ENCODE results near the gene SLF2.
A peak's percentile ranks its signal among the peaks of the same experiment; 100 is the strongest.

Gene SLF2

GRCh38 chr10:100982916-100983830, 70.4 kb downstream of the SLF2 start:
- no peak for DNase-seq

GRCh38 chr10:100983868-100984671, 71.3 kb downstream of the SLF2 start:
- DNase-seq = no peak

DNA sequence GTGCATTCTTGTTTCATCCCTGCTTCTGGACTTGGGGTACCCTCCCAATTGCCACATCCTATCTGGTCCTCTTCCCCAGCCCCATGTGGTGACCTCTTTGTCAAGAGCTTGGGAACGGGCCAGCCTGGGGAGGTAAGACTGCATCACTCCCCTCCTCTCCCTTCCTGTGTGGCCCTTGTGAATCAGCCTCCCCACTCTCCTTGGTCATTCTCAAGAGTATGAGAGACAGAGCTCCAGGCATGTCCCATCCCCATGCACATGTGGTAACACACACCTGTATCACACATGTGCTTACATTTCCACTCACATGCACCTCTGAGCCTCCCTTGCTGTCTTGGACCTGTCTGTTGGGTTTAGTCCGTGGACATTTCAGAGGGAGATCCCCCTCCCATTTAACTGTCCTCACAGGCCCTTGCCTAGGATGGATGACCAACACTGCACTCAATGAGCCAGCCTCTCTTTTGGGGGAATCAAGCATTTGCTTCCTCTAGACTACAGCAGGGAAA, 72.0 kb downstream of the SLF2 start:
- no peak for DNase-seq

GRCh38 chr10:100985336-100985735, 72.6 kb downstream of the SLF2 start:
- no peak for DNase-seq

GRCh38 chr10:100986623-100986951, 73.8 kb downstream of the SLF2 start:
- no peak for DNase-seq

GRCh38 chr10:100986952-100987684, 74.4 kb downstream of the SLF2 start, which contains the start of the genes MRPL43 and TWNK:
MRPL43 (minus strand) TSS chr10:100987497; CDS start chr10:100987443, 54 bp downstream.
TWNK (plus strand) TSS chr10:100987543; CDS start chr10:100988211, 668 bp downstream.
- DNase-seq = peak; percentile 81

DNA sequence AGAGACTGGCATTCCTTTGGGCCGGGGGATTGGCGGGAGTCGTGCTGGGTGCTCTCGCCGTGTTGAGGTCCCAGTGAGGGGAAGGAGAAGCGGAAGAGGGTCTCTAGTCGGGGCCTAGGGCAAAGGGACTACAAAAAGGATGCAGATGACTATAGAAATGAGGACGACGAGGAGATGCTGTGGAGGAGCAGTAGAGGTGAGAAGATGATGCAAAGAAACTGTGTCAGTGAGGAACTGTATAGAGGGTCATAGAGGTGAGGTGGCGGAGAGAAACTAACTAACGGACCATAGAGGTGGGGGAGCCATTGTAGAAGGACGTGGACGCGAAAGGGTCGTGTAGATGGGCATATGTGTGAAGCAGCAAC, 74.9 kb downstream of the SLF2 start:
- no peak for DNase-seq

DNA sequence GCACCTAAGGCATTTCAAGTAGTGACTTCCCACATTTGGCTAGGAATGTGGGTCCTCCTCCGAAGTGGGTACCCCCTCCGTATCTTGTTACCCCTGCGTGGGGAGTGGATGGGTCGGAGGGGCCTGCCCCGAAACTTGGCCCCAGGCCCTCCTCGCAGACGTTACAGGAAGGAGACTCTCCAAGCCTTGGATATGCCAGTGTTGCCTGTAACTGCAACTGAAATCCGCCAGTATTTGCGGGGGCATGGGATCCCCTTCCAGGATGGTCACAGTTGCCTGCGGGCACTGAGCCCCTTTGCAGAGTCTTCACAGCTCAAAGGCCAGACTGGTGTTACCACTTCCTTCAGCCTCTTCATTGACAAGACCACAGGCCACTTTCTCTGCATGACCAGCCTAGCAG, 75.4 kb downstream of the SLF2 start:
- DNase-seq = no peak

DNA sequence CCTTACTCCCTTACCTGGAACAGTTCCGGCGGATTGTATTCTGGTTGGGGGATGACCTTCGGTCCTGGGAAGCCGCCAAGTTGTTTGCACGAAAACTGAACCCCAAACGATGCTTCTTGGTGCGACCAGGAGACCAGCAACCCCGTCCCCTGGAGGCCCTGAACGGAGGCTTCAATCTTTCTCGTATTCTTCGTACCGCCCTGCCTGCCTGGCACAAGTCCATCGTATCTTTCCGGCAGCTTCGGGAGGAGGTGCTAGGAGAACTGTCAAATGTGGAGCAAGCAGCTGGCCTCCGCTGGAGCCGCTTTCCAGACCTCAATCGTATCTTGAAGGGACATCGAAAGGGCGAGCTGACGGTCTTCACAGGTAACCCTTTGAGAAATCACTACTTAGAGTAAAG, 76.3 kb downstream of the SLF2 start:
- DNase-seq = no peak

DNA sequence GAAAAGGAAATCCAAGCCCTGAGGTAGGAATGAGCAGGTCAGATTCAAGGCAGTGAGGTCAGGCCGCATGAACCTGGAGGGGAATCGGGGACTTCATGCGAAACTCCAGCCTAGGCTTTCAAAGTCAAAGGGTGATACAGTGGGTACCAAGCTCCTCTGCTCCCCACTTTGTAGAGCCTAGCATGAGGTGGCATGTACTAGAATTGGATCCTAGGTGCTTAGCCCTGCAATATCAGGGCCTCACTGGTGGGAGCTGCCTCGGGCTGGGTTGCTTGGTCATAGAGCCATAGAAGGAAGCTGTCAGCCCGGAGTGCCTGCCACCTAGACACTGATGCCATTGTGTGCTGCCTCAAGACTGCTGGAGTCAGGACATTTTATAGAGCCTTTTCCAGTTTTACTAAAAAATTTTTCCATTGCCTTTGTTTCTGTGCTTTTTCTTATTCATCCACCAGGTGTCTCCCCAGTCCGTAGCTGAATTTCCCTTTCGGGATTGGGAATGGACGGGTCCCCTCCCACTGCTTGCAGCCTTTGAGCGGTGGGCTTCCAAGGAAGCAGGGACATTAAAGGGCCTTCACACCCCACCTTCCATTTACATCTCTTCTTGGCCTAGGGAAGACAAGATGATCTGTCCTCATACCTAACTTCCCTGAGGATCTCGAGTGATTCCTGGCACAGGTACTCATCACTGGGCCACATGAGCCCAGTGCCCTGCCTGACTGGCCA, 81.4 kb downstream of the SLF2 start:
- no peak for DNase-seq

- no peak for DNase-seq
Measured at GRCh38 chr10:100995181-100995580, 82.4 kb downstream of the SLF2 start.

- DNase-seq = peak; percentile 25
Measured at GRCh38 chr10:100996678-100997359, 84.1 kb downstream of the SLF2 start.

- peak; percentile 65 for DNase-seq
Measured at GRCh38 chr10:100997360-100998182, 84.8 kb downstream of the SLF2 start.

DNA sequence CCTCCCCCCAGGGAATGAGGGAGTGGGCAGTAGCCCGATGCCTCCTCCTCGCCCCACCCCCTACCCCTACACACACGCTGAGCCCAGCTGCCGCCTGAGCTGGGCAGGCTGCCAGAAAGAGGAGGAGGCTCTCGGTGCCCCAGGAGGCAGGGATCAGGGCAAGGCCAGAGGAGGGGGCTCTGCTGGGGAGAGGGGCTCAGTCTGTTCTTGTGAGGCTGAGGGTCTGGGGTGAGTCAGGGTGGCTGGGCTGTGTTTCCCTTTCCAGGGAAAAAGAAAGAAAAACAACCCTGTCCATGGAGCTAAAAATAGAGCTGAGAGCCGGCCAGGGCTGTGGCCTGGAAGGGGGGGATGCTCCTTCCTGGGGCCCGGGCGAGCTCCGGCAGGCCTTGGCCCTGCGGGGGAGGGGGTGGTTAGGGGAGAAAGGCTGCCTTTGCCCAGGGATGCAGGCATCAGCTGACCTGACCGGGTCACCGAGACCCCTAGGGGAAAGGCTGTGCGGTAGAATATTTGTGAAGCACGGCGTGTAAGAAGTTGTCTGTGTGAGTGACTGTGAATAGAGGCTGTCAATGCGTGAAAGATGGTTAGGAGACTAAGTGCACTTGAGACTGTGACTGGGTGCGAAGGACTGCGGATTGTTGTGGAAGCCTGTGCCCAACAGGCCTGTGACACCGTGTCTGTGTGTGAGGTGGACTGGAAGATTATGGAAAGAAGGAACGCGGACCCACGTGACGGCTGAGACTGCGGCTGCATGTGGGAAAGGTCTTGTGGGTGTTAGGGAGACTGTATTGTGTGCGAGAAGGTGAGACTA, 85.6 kb downstream of the SLF2 start:
- peak; percentile 59 for DNase-seq

DNA sequence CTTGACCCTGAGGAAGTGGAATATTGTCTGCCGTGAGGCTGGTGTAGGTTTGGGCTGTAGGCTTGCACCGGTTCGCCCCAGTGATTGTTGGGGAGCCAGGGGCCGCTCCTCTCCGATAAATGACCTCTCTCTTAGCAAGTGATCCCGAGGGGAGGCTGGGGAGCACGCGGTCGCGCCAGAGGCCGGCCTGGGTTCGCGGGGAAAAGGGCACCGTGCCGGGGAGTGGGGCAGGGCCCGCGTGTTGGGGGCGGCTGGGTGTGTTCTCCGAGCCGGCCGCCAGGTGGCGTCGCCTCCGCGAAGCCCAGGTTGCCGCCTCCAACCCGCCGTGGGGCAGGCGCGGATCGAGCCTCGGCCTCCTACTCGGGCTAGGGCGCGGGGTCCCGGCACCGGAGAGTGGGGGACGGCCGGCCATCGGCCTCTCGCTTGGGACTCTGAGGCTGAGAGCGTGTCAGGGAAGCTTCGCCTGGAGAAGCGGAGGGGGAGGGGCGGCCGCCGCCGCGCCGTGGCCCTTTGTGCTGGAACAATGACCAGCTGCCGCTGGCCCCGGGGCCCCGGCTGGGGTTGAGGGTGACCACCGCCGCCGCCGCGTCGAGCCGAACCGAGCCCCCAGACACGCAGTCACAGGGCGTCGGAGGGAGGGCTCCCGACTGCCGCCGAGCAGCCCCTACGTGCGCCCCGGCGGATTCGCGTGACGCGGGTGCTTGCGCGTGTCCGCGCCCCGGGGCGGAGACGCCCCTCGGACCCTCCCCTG, 86.4 kb downstream of the SLF2 start:
- peak; percentile 75 for DNase-seq

DNA sequence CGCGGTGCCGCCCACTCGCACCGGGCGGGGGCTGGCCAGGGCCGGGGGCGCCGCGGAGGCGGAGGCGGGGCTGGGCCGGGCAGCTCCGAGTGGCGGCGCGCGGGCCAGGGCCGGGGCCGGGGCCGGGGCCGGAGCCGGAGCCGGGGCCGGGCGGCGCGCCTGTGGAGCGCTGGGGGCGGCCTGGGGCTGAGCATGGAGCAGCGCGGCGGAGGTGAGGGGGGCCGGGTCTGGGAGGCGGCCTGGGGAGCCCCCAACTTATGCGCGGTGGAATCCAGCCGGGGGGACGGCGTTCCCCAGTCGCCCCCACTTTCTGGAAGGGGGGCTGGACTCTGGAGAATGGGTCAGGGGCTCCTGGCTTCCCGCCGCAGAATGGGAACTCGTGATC, 87.0 kb downstream of the SLF2 start, which contains the start of gene LZTS2:
Gene LZTS2, plus strand, starts transcription at position 67 of the 385 bp plus-strand sequence. CDS start 2,731 bp downstream, outside the sequence.
- DNase-seq = no peak

GRCh38 chr10:101000127-101000914, 87.6 kb downstream of the SLF2 start:
- no peak for DNase-seq
